ENCODE results near the gene FAM47E. TPM values are rescaled to one million over a fixed set of nuclear protein-coding genes. Genes with fewer than 3 reads are reported as not detected.
A peak's percentile ranks its signal among the peaks of the same experiment; 100 is the strongest.

Gene FAM47E
- total RNA-seq, 1 experiment from 2014 or later, result 0.72 TPM

DNA sequence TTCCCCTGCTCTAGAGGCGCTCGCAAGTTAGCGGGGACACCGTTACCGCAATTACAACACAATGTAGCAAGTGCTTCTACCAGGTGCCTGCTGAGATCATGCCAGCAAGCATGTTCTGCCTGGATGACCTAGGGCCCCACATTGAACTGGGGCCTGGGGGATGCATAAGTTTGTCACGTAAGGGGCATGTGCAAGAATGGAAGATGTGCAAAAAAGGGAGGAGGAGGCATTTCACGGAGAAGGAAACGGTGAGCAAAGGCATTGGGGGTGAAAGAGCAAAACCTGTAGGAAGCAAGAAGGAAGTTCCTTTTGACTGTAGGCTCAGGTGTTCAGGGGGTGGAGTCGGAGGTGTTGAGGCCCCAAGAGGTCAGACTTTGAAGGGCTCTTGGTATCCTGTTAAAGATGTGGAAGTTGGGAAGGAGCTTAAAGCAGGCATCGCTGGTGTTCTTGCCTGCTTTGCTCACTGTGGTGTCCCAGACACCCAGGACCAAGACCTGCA is 37.3 kb upstream of the FAM47E start:
- Histone ChIP-seq H3K9me3 (ENCODE audit: control insufficient read depth, insufficient read depth, low read depth, low read length) (no peaks in the 10 kb centered on the region), H3K27me3 (ENCODE audit: control insufficient read depth, insufficient read depth, low read length) (no peaks in the 10 kb centered on the region), H3K4me1 (ENCODE audit: control insufficient read depth, insufficient read depth, low read length) (peaks cover 25% of the 10 kb centered on the region), H3K4me3 (ENCODE audit: low read depth in 2 of 2, low read length in 2 of 2) (peak overlapping the region; percentile 63 to 68), H3K36me3 (ENCODE audit: control insufficient read depth, insufficient read depth, low read length) (no peaks in the 10 kb centered on the region), H3K27ac (ENCODE audit: low read length) (peak overlapping the region; percentile 90)
- ChIA-PET POLR2A (interaction anchor here (0.8 kb wide), 1 partner anchor 14 kb away, joined by 3 read pairs; no protein-coding TSS in a partner anchor), CTCF (no interaction called here)
- intact Hi-C loops (cut with micrococcal nuclease; ENCODE audit: unreplicated experiment) (no loop called here), in situ Hi-C loops (cut with HindIII; ENCODE audit: low pct_unique_long_range_greater_than_20kb, low sequenced_read_pairs) (no loop called here)
- DNase-seq (ENCODE audit: low read depth, low spot score), result no peak
- ATAC-seq, result no peak; the same call in 1 of the 2 replicates
- BruUV-seq (replicated peaks), result no TSS peak
- TF ChIP-seq POLR2AphosphoS5 (IDR thresholded peaks at IDR 0.05; ENCODE audit: low read depth, low read length) (no peak), CTCF (IDR thresholded peaks at IDR 0.05) (no peak), SIN3A (IDR thresholded peaks at IDR 0.05; ENCODE audit: borderline replicate concordance, insufficient read depth, low read depth, low read length) (no peak), TCF7L2 (IDR thresholded peaks at IDR 0.05; ENCODE audit: low read depth, low read length) (no peak)
- TF ChIP-seq, protein P1, sequence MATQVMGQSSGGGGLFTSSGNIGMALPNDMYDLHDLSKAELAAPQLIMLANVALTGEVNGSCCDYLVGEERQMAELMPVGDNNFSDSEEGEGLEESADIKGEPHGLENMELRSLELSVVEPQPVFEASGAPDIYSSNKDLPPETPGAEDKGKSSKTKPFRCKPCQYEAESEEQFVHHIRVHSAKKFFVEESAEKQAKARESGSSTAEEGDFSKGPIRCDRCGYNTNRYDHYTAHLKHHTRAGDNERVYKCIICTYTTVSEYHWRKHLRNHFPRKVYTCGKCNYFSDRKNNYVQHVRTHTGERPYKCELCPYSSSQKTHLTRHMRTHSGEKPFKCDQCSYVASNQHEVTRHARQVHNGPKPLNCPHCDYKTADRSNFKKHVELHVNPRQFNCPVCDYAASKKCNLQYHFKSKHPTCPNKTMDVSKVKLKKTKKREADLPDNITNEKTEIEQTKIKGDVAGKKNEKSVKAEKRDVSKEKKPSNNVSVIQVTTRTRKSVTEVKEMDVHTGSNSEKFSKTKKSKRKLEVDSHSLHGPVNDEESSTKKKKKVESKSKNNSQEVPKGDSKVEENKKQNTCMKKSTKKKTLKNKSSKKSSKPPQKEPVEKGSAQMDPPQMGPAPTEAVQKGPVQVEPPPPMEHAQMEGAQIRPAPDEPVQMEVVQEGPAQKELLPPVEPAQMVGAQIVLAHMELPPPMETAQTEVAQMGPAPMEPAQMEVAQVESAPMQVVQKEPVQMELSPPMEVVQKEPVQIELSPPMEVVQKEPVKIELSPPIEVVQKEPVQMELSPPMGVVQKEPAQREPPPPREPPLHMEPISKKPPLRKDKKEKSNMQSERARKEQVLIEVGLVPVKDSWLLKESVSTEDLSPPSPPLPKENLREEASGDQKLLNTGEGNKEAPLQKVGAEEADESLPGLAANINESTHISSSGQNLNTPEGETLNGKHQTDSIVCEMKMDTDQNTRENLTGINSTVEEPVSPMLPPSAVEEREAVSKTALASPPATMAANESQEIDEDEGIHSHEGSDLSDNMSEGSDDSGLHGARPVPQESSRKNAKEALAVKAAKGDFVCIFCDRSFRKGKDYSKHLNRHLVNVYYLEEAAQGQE (IDR thresholded peaks at IDR 0.05; ENCODE audit: insufficient read depth in 1 of 2, low read depth in 2 of 2, low read length in 1 of 2), result no peak

GRCh38 chr4:76215077-76215476 is 36.4 kb upstream of the FAM47E start:
- Histone ChIP-seq H3K4me3 (ENCODE audit: low read depth in 2 of 2, low read length in 2 of 2) (no peak overlapping the region), H3K9me3 (ENCODE audit: control insufficient read depth, insufficient read depth, low read depth, low read length) (no peaks in the 10 kb centered on the region), H3K27ac (ENCODE audit: low read length) (no peak overlapping the region), H3K27me3 (ENCODE audit: control insufficient read depth, insufficient read depth, low read length) (no peaks in the 10 kb centered on the region), H3K4me1 (ENCODE audit: control insufficient read depth, insufficient read depth, low read length) (peaks cover 25% of the 10 kb centered on the region), H3K36me3 (ENCODE audit: control insufficient read depth, insufficient read depth, low read length) (no peaks in the 10 kb centered on the region)
- in situ Hi-C loops (cut with HindIII; ENCODE audit: low pct_unique_long_range_greater_than_20kb, low sequenced_read_pairs), result no loop called here
- DNase-seq (ENCODE audit: low read depth, low spot score) (no peak), ATAC-seq (no peak)
- intact Hi-C loops (cut with micrococcal nuclease; ENCODE audit: unreplicated experiment), result no loop called here
- BruUV-seq (replicated peaks), result no TSS peak
- ChIA-PET CTCF (no interaction called here), POLR2A (interaction anchor here (0.8 kb wide), 1 partner anchor 15 kb away, joined by 3 read pairs; no protein-coding TSS in a partner anchor)
- no peak for TF ChIP-seq CTCF (IDR thresholded peaks at IDR 0.05)
- TF ChIP-seq, protein P1 (IDR thresholded peaks at IDR 0.05; ENCODE audit: insufficient read depth in 1 of 2, low read depth in 2 of 2, low read length in 1 of 2), result no peak
- no peak for TF ChIP-seq POLR2AphosphoS5 (IDR thresholded peaks at IDR 0.05; ENCODE audit: low read depth, low read length)
- TF ChIP-seq TCF7L2 (IDR thresholded peaks at IDR 0.05; ENCODE audit: low read depth, low read length), result no peak
- TF ChIP-seq SIN3A (IDR thresholded peaks at IDR 0.05; ENCODE audit: borderline replicate concordance, insufficient read depth, low read depth, low read length), result no peak

All from Panc1 (cell line).